HG03039 (cell line): ENCODE results near the gene UBA1.
A peak's percentile ranks its signal among the peaks of the same experiment; 100 is the strongest.

ENCODE experiments used
- ATAC-seq: cut with Tn5 transposase; IDR thresholded peaks from one replicate; pipeline ENCODE4 v1.9.1; 2021; ENCODE audit warnings: mild to moderate bottlenecking, moderate library complexity; ENCODE audit not compliant: unreplicated experiment

Gene UBA1

DNA sequence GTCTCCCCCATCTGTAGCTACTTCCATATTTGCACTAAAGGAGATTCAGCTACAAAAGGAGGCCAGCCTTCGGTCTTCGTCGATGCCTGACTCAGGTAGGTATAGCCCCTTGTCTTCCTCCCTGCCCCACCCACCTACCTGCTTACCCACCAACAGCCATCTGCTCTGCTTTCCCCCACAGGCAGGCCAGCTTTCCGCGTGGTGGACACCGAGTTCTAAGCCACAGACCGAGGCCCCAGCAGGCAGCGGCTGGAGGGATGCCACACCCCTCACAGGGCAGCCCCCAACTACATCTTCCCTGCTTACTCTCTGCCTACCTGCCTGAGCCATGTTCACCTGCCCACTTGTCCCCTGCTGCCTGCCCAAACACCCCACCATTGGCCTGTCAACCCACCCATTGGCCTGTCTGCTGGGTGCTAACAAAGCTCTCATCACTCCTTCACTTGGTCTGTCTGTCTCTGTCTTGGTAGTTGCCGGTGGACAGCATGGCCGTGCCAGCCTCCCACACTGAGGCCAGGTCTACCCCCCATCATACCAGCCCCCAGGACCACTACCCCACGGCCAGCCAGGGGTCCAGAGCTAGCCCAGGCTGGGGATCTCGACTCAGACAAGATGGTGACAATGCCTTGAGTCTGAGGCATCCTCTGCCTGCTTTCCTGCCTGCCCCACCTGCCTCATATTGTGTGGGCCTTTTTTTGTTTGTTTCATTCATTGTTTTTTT lies 35.1 kb downstream of the UBA1 start:
- no peak for ATAC-seq

DNA sequence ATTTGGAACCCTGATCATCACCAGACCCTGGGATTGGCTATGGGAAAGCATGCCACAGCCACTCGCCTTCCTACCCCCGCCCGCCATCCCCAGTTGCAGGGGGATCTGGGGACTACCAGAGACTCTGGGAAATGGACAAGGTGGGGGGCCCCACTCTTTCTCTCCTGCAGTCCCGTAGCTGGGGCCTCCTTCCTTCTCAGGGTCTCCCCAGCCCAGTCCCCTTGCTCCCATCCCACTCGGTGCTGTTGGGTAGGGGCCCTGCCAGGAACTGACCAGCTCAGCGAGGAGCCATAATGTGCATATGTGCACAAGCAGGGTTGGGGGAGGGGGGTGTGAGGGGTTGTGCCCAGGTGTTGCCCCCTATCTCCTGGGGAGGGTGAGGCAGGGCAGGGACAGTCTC lies 35.8 kb downstream of the UBA1 start:
- ATAC-seq: no peak

DNA sequence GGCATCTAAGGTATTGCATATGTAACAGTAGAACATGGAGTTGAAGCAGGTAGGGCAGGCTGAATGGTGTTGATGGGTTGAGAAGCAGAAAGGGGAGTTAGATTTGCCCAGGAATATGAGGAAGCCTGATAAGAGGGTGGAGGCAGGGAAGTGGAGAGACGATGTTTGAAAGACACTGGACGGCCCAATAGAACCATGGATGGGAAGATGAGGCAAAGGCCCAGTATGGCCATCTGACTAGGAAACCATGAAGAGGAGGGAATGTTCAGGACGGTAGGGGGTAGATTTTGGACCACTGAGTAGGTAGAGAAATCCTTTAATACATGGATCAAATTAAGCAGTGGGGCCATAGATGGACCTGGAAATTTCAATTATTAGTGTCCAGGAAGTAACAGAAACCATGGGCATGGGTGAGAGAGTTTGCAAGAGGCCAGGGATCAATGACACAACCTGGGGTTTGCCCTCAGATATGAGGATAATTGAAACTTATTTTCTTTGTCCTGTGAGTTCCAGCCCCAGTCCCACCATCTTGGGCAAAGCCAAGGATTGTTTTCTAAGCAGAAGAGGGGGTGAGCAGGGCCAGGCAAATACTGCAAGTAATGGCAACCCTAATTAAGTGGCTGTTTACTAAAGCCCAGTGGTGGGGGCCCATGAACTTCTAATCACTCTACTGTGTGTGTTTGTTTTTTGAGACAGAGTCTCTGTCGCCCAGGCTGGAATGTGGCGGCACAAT lies 36.7 kb downstream of the UBA1 start:
- ATAC-seq: no peak

DNA sequence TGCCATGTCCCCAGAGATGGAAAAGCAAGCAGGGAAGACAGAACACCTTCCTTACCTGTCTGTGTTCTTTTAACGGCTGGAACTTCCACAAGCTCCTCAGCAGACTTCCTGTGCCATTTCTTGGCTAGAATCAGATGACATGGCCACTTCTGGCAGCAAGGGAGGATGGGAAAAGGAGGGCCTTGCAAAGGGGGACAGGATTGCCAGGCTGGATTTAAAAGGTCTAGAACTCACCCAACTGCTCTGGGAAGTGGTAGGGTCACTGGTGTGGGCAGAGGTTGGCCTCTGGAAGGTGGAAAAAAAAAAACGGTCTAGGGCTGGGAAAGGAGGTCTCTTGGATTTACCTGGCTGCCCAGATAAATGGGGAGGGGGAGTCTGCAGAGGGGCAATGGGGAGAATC lies 37.5 kb downstream of the UBA1 start:
- no peak for ATAC-seq

DNA sequence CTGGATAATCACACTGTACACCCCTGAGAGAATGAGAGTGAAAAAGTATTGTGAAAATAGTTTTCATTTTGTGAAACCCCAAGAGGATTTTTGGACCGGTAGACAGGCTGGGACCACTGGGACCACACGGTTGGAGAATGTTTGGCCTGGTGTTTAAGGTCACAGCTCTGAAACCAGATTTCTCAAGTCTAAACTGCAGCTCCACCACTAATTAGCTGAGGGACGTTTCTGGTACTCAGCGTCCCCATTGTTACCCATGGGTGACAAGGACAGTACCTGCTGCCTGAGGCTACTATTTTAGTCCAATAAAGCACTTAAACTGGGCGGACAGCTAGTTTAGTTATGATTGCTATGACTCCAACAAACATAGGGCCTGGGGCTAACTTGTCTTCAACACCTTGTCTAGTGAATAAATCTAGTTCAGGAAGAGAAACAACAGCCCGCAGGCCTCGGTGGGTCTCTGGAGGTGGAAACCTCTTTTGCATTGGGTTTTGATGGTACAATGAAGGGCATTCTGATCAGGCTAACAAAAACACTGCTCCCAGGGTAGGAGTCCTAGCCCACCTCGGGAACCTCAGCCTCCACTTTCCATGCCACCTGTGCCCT lies 38.7 kb downstream of the UBA1 start:
- ATAC-seq: no peak

DNA sequence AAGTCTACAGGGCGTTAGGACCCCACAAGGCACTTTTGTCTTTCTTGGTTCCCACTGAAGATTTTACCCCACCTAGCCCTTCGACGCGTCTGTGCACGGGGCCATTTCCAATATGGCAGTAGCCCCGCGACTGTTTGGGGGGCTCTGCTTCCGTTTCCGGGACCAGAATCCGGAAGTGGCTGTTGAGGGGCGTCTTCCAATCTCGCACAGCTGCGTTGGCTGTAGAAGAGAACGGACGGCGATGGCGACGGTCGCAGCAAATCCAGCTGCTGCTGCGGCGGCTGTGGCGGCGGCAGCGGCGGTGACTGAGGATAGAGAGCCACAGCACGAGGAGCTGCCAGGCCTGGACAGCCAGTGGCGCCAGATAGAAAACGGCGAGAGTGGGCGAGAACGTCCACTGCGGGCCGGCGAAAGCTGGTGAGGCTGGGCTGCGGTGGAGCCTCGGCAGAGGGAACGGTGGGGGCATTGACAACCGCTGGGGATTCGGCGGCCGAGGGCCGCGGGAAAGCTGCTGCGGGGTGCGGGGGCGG lies 39.2 kb downstream of the UBA1 start, which contains the start of gene USP11:
USP11 (plus strand) TSS at position 207 of the 530 bp plus-strand sequence; CDS start at position 242, 35 bp downstream.
- ATAC-seq: no peak

DNA sequence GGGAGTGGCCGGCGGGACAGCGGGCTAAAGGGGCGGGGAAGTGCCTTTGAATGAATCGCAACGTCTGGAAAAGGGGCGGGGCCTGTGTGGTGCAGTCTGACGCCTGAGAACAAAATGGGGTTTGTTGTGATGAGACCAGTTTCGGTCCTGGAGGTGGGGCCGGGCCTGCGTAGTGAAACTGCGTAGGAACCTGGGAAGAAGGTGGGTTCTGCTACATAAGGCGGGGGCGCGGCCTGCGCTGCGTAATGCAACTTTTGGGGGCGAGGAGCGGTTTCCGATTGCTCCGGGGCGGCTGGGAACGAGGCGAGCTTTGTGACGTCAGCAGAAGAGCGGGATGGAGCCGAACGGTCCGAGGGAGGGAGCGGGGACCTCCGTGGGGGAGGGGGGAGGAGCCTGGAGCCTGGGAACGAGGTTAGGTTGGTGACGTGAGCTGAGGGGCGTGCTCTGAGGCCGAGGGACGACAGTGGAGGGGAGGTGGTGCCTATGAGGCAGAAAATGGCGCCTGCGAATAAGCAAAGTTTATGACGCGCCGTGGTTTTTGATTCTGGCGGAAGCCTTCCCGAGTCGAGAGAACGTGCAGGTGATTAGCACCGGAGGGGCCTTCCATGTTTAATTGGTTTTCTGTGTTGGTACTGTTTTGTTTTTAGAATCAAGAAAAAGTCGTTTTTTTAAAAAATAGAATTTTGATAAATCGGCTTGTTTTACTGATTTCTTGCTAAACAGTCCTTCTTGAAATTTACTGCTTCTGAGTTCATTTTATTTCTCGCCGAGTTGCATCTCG lies 39.9 kb downstream of the UBA1 start:
- ATAC-seq: peak; percentile 80

DNA sequence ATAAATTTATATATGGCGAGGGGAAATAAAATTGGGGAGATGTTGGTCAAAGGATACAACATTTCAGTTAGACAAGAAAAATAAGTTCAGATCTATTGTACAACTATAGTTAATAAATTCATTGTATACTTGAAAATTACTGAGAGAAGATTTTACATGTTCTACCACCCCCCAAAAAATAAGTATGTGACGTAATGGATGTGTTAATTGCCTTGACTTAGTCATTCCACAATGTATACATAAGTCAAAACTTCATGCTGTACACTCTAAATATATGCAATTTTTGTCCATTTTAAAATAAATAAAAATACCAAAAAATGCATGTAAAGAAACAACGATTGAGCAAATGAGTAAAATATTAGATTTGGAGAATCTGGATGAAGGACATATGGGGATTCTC lies 41.0 kb downstream of the UBA1 start:
- no peak for ATAC-seq

DNA sequence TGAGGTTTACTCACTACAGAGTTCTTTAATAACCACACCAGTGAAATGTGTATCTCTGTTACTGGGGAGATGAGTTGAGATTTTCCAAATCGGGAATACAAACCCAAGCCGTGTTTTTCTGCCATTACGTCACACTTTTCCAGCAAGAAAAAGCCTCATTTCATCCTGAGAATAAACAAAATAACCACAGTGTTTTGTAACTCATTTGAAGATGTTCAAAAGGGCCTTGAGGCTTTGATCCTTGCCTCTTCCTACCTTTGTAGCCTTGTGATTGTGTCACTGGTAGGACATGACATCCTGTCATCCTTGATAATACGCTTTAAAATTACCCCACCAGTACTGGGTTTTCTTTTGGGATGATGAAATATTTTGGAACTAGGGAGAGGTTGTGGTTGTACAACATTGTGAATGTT lies 42.1 kb downstream of the UBA1 start:
- ATAC-seq: no peak

DNA sequence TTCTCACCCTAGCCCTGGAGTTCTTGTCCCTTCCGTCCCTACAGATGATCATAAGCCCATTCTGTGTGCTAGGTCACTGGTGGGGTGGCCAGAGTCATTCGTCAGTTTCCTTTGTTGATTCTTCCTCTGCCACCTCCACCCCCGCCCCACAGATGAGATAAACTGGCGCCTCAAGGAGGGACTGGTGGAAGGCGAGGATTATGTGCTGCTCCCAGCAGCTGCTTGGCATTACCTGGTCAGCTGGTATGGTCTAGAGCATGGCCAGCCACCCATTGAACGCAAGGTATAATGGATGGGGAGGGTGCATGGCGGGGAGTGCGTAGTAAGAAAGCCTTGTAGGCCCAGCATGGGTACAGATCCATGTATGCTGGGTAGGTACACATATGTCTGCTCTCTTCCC lies 45.6 kb downstream of the UBA1 start:
- ATAC-seq: no peak

DNA sequence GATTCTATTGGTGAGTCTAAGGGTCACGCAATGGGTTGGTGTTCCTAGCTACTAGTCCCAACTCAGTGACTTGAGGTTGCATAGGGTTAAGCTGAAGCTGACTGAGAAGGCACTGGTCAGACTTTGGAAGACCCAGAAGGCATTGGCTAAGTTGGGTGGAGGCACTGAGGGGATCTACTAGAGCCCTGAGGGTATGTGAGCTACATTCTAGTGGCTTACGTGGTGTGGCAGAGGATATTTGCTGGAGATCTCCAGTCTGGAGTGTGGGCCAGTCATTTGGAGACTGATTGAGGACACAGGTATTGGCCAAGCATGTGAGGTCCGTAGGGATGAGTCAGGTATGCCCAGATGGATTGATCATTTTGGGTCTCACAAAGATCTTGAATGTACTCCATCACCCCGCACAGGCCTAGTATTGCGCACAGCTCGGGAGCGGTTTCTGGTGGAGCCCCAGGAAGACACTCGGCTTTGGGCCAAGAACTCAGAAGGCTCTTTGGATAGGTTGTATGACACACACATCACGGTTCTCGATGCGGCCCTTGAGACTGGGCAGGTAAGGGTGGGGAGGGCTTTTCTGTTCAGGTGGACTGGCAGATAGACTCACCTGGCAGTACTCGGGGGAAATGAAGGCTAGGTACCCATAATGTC lies 46.4 kb downstream of the UBA1 start:
- no peak for ATAC-seq

DNA sequence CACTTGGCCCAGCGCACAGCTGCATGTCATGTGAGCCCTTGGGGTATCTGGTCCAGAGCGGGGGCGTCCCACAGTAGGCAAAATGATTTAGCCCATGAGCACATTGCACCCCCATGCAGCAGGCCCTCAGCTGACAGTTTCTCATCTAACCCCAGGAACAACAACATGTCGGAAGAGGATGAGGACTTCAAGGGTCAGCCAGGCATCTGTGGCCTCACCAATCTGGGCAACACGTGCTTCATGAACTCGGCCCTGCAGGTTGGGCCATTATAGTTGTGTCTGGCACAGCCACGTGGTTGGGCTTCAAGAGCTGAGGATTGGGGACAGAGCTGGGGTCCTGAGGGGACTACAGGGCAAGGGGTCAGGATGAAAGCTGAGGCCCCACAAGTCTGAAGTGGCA lies 47.0 kb downstream of the UBA1 start:
- ATAC-seq: no peak

DNA sequence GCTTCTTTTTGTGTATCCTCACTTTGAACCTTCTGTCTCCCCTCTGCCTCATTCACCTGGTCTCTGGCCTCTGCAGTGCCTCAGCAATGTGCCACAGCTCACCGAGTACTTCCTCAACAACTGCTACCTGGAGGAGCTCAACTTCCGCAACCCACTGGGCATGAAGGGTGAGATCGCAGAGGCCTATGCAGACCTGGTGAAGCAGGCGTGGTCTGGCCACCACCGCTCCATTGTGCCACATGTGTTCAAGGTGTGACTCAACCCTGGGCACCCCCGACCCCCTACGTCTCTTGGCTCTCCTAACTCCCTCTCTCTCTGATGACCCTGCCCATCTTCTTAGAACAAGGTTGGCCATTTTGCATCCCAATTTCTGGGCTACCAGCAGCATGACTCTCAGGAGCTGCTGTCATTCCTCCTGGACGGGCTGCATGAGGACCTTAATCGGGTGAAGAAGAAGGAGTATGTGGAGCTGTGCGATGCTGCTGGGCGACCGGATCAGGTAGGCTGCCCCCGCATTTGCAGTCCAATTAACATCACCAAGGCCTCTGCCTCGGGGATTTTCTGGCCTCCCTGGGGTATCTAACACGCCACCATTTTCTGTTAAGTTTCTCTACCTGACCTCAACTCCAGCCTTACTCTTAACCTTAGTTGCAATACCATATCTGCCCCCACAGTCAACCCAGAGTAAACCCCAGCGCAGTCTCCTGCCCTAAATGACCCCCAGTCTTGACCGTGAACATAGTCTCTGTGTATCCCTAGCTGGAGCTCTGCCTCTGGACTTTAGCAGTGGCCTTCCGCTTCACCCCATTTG lies 47.8 kb downstream of the UBA1 start:
- no peak for ATAC-seq

DNA sequence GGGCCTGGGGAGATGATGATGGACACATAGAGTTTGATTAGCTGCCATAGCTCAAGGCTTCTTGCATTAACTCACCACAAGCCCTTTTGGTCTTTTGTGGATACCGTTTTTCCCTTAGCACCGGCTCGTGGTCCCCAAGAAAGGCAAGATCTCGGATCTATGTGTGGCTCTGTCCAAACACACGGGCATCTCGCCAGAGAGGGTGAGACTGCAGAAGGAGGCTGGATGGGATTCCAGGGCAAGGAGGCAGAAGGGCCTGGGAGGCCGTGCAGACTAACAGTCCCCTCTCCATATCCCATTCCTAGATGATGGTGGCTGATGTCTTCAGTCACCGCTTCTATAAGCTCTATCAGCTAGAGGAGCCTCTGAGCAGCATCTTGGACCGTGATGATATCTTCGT lies 48.7 kb downstream of the UBA1 start:
- ATAC-seq: no peak

DNA sequence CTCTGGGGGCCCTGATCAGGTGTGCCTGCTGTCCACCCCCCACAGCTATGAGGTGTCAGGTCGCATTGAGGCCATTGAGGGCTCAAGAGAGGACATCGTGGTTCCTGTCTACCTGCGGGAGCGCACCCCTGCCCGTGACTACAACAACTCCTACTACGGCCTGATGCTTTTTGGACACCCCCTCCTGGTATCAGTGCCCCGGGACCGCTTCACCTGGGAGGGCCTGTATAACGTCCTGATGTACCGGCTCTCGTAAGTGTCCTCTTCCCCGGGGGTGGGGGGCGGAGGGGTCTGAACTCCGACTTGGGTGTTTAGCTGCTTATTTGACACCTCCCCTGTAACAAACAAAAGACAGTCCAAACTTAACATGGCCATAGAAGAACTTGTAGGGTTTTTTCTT lies 49.7 kb downstream of the UBA1 start:
- no peak for ATAC-seq

DNA sequence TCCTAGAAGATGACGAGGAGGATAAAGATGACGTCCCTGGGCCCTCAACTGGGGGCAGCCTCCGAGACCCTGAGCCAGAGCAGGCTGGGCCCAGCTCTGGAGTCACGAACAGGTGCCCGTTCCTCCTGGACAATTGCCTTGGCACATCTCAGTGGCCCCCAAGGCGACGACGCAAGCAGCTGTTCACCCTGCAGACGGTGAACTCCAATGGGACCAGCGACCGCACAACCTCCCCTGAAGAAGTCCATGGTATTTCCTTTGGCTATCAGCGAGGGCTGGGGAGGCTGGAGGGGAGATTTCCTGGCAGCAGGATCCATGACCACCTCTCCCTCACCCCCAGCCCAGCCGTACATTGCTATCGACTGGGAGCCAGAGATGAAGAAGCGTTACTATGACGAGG lies 51.0 kb downstream of the UBA1 start:
- no peak for ATAC-seq

DNA sequence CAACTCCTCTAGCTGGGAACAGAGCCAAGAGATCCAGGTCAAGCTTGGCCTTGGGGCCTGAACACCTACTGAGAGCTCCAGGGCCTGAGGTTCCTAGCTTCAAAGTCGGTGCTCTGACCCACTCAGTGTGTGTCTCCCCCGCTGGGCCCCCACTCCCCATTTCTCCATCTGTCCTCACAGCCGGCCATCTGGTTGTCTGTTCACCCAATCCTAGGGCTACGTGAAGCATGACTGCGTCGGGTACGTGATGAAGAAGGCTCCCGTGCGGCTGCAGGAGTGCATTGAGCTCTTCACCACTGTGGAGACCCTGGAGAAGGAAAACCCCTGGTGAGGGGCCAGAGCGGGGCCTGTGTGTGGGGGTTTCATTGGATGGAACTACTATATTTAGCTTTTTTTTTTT lies 51.5 kb downstream of the UBA1 start:
- ATAC-seq: no peak

DNA sequence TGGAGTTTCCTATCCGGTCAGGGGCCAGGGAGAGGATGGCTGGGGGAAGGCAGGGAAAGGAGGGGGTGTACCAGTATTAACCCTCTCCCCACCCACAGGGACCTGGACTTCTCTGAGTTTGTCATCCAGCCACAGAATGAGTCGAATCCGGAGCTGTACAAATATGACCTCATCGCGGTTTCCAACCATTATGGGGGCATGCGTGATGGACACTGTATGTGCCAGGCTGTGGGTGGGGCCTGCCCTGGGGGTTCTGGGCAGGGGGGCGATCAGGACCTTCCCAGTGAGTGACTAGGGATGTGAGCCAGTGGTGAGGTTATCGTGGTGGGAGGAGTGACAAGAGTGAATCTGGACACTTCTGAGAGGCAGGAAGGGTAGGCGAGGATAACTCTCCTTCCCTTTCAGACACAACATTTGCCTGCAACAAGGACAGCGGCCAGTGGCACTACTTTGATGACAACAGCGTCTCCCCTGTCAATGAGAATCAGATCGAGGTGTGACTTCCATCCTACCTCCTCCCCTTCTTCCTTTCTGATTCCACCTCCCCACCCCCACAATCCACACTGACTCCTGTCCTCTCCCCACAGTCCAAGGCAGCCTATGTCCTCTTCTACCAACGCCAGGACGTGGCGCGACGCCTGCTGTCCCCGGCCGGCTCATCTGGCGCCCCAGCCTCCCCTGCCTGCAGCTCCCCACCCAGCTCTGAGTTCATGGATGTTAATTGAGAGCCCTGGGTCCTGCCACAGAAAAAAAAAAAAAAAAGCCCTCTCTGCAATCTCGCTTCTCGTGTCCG lies 53.8 kb downstream of the UBA1 start:
- ATAC-seq: no peak

DNA sequence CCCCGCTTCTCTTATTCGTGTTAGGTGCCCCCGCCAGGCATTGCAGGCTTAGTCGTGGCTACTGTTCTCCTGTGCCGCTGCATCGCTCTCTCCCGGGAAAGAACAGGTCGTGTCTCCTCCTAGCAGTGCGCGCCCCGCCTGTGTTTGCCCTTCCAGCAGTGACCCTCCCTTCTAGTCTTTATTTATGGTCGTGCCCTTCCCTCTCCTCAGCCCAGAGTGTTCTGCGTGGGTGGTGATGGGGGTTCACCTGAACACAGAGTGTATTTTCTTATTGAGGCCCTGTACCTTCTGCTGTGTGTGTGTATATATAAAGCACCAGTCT lies 54.3 kb downstream of the UBA1 start:
- ATAC-seq: no peak
